Erythroblast (primary cell): Measurements from ENCODE around the gene MUC5B.

ENCODE experiments used
- GATA1 ChIP-seq: IDR thresholded peaks from 2 replicates; pipeline ENCODE4 v1.6.1; 2011; ENCODE audit warnings: low read depth, mild to moderate bottlenecking, control low read depth, low read length, moderate library complexity
- POLR2A ChIP-seq: IDR thresholded peaks from 2 replicates; pipeline ENCODE4 v1.6.1; 2011; ENCODE audit warnings: mild to moderate bottlenecking, low read length

DNA sequence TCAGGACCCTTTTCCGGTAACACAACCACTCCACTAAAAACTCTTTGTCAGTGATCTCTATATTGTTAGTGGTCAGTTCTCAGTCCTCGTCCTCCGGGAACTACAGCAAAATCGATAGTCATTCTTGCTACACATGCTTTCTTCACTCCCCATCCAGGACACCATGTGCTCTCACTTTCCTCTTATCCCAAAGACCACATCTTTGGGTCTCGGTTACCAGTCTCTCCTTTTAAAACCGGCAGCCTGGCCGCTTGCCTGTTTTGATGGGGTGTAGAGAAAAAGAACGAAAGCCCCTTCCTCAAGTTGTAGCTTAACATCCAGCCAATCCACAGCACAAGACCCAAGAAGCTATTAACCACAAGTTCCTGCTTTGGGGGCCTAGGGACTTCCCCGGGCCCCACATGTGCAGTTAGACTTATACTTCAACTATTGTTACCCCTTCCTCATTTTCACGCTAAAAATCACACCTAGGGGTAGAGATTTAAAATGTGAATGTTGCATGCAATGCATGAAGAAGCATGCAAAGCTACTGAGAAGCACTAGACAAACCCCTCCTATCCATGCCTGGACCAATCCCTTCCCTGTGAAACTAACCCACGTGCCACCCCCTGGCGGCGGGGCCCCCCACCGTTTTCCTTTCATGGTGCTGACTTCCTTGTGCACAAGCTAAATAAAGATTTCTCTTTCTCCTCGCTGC lies 88.1 kb downstream of the MUC5B start:
- TF ChIP-seq POLR2A, result no peak
- TF ChIP-seq GATA1, result no peak
